CD4-positive, alpha-beta T cell treated with Interleukin-17A for 4 hours (primary cell): Measurements from ENCODE around the gene MAN2A1.
"Not testable (repeated sequence)": the region's sequence is repeated elsewhere in the genome, so short reads cannot be mapped to it uniquely, and the experiment has no call there.

Experiments used
- DNase-seq: peaks from one replicate; pipeline ENCODE4 v3.0.0-alpha.2; 2020; ENCODE audit warnings: mixed read lengths

MAN2A1 gene

DNA sequence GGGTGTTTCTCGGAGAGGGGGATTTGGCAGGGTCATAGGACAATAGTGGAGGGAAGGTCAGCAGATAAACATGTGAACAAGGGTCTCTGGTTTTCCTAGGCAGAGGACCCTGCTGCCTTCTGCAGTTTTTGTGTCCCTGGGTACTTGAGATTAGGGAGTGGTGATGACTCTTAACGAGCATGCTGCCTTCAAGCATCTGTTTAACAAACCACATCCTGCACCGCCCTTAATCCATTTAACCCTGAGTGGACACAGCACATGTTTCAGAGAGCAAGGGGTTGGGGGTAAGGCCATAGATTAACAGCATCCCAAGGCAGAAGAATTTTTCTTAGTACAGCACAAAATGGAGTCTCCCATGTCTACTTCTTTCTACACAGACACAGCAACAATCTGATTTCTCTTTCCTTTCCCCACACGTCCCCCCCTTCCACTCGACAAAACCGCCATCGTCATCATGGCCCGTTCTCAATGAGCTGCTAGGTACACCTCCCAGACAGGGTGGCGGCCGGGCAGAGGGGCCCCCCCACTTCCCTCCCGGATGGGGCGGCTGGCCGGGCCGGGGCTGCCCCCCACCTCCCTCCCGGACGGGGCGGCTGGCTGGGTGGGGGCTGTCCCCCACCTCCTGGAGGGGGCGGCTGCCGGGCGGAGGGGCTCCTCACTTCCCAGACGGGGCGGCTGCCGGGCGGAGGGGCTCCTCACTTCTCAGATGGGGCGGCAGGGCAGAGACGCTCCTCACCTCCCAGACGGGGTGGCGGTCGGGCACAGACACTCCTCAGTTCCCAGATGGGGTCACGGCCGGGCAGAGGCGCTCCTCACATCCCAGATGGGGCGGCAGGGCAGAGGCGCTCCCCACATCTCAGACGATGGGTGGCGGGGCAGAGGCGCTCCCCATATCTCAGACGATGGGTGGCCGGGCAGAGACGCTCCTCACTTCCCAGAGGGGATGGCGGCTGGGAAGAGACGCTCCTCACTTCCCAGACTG, 142.8 kb downstream of the MAN2A1 start:
- DNase-seq, result not testable (repeated sequence)

DNA sequence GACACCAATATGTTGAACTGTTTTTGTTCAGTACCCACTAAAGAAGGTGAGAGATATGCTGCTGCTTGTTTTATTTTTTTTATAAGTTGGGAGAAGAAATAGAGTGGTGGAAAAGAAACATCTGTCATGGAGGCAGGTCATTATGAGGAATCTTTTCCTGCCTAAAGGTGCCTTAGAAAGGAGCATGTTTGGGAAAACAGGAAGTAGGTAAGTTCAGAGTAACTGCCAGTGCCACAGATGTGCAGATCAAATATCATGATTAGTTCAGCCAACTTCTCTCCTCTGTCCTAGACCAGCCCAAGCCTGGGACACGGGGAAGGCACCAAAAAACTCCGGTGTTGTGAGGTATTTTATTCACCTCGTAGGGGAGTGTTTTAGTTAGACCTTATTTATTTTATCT, 144.2 kb downstream of the MAN2A1 start:
- no peak for DNase-seq

DNA sequence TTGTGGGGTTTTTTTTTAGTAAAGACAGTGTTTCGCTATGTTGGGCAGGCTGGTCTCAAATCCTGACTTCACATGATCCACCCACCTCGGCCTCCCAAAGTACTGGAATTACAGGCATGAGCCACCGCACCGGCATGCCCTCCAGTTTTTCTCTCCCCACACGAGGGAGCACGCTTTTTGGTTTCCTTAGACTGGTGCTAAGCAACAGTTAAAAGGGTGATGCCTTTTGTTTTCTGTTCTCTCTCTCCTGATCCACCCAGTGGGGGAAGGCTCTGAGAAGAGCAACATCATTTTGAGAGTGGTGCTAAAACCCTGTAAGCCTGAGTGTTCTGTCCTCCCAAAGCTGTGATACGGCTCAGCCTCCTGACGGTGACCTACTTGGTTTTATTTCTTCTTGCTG, 146.6 kb downstream of the MAN2A1 start:
- no peak for DNase-seq

DNA sequence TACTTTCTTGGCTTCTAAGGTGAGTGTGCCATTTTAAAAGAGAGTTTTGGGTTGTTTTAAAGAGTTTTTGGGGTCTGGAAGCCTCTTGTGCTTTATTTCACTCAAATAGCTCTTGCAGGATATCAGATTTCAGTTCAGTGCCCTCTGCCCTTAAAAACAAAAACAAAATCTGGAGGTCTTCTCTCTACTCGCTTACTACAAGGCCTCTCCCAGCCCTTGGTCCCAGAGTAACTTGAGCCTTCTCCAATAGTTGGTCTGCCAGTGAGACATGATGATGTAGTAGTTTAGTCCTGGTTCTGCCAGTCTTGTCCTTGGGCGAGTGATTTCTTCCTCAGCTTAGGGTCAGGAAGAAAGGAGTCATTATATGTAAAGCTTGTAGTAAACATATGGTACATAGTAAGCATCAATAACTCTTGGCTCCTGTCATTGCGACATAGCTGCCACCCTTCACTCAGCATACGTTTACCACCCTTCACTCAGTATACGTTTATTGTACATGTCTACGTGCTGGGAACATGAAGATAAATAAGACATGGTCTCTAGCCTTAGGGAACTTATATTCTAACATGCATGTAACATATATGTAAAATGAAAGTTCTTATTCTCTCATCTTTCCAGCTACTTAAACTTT, 147.6 kb downstream of the MAN2A1 start:
- DNase-seq, result no peak

DNA sequence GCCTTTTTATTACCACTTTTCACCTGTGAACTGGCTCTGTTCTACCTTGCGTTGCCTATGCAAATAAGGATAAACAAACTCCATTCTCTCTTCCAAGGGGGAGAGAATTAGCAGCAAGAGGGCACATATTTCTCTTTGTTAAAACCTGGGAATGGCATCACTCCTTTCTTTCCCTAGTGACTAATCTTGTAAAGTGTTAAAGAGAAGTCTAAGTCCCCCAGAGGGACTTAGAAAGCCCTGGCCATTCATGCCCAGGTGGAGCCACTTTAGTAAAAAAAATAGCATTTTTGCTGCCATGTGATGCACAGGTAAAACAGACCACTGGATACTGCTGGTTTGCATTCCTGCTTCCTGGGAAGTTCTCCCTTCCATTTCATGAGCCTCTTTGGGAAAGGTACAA, 148.4 kb downstream of the MAN2A1 start:
- no peak for DNase-seq

DNA sequence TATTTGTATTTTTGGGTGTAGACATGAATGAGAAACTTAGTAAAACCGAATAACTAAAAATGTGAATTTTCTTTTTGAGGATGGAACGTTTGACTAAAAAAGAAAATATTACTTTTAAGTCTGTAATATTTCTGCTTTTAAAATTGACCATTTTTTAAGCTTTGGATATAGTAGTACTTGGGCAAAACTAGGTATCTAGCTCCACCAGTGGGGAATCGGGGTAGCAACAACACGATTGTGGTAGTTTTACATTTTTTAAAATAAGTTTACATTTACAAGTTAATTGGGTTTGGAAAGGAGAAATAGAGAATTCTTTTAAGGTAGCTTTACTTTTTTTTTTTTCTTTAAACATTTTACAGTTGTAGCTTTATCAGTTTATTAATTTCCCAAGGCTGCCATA, 154.4 kb downstream of the MAN2A1 start:
- no peak for DNase-seq

DNA sequence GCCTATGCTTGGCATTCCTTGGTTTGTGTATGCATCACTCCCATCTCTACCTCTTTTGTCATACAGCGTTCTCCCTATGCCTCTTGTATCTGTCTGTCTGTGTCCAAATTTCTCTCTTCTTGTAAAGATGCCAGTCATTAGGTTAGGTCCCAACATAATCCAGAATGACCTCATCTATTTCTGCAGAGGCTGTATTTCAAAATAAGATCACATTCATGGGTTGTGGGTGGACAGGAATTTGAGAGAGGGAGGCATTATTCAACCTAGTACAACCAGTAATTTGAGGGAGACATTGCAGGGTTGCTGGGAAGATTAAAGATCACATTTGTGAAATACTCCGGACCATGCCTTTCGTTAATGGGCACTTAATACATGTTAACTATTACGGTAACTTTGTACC, 155.0 kb downstream of the MAN2A1 start:
- no peak for DNase-seq

DNA sequence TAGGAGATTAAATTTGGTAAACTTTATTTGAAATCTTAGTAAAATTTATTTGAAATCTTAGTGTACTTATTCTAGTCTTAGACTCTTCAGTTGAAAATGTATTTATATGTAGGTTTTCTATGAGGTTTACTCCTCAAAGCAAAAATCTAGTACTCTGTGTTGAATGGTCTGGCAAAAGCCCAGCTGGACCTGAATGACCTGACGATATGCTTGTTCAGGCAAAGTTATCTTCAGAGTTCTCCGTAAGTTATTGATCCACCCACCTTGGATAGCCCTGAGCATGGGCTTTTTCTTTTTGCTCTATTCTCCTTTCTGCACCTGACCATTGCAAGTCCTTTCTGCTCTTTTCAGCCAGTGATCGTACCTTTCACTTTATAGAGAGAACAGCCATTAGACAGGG, 158.4 kb downstream of the MAN2A1 start:
- DNase-seq, result no peak

DNA sequence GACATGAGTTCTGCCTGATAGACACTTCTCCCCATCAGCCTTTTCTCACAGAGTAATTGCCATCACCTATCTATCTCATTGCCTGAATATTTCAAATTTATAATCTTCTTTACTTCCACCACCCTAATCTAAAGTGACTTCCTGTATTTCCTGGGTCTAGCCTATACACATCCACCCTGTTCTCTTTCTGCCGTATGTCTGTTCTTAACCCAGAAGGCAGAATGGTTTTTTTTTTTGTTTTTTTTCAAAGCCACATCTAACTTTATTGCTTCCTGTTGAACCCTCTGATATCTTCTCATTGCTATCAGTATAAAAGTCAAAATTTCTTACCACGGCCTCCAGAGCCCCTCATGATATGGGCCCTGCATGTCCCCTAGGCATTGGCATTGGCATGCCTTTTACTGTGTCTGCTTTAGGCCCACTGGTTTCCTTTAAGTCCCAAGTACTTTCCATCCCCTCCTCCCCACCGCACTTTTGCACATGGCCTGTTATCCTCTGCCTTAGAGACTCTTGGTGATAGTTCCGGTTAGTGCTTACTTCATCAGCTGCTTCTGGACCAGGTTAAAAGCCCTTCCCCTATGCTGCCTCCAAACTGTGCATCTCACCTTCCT, 159.9 kb downstream of the MAN2A1 start:
- peak; percentile 31 for DNase-seq

DNA sequence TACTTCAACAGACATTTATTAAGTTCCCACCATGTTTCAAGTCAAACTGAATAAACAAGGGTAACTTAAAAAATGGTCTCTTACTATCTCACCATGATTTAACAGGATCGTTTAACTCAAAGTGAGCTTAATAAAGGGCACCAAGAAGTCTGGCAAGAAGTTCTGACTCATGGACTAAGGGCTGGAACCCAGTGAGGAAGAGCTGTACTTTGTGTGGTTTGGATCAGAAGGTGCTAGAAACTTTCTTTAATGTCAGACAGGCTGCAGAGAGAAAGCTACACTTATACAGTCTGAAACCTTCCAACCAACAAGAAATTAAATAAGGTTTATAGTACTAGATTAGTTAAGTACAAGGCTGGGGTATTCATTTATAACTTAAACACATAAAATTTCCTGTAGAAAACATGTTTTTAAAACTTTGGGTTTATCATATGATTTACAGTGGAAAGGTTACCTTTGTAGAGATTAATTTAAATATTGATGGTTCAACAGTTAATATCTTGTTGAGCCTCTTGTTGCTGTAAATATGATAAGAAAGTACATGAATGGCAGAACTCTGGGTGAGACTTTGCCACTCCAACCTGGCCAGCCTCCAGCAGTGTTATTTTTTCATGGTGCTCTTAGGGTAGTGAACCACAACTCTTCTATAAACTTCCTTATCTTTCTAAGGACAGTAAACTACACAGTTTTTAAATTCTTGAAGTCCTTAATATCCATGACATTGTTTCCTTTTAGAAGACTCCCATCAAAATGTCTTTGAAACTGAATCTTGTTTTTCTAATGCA, 162.8 kb downstream of the MAN2A1 start:
- DNase-seq, result peak; percentile 35

DNA sequence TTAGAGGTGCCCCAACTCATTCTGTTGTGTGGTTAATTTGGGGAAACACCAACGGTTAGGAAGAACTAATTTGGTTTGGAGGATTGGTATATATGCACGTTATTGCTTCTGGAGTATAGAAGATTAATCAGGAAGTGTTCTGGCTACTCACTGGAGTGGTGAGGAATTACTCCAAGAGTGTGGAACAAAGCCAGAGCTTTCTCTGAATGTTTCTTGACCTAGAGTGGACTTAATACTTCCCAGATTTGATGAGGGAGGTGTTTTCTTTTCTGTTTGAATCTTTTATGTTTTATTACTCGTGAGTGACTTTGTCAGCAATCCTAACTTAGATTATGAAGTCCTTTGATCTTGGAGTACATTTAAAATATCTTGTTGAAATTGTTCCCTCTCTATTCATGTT, 163.7 kb downstream of the MAN2A1 start:
- no peak for DNase-seq

DNA sequence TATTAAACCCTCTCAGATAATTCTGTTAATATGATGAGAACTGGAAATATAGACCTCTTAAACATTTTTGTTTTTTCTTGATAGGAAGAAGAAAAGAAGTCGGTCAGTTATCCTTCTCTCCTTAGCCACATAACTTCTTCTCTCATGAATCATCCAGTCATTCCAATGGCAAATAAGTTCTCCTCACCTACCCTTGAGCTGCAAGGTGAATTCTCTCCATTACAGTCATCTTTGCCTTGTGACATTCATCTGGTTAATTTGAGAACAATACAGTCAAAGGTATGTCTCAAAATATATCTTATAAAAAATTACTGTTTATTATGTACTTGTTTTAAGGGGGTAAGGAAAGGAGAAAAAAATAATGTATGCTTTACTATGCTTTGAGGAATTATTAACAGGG, 165.3 kb downstream of the MAN2A1 start:
- no peak for DNase-seq

DNA sequence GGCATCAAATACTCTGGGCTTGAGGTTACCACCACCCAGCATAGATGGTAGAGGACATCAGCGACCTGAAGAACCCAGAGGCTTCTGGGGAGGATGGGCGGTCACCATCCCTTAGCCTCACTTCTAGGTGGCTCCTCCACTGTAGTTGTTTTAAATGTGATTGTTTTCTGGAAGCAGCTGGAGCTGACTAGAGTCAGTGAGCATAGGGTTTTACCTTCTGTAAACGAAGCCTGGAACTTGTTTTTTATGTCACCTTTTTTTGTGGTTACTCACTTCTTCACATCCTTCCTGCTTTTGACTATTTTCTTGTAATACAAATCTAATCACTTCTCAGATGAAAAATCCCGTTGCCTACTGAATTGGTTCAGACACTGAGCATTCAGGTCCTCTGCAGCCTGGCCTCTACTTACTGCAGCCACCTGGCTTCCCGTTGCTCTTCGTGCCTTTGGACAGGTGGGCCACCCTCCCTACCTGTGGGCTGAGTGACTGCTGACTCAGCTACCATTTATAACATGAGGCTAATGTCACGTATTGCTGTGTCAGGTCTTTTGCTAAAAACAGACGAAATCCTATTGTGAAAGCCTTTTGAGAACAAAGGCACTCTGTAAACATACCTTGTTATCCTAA, 167.8 kb downstream of the MAN2A1 start:
- DNase-seq, result peak; percentile 54

DNA sequence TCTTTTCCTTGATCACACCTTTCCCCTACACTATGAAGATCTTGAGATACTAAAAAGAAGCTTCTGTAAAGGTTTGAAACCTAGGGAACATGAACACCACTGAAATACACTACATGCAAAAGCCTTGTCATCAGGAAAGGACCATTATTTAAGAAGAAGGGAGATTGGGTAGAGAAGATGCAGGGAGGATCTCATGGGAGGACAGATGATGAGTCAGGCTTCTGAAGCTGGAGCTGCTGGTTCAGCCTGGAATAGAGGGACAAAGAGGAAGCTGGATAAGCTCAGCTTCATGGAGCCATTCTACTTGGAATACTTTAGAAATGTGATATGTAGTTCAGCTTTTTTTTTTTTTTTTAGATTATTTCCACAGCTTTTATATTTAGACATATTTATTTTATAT, 169.8 kb downstream of the MAN2A1 start:
- no peak for DNase-seq

DNA sequence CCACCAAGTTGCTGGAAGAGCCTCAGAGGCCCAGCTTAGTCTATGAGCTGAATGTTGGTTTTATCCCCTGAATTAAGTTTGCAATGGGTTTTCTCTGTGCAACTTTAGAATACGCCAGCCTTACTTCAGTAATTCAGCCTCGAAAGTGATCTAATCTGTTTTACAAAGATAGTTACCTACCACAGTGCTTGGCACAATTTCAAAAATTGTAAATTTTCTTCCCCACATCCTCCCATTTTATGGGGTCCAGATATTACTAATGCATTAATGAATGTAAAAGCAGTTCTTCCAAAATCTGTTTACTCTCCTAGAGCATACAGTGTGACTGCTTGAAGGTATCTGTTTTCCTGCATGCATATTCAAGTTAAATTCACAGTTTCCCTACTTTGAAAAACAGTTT, 172.6 kb downstream of the MAN2A1 start:
- DNase-seq, result no peak

DNA sequence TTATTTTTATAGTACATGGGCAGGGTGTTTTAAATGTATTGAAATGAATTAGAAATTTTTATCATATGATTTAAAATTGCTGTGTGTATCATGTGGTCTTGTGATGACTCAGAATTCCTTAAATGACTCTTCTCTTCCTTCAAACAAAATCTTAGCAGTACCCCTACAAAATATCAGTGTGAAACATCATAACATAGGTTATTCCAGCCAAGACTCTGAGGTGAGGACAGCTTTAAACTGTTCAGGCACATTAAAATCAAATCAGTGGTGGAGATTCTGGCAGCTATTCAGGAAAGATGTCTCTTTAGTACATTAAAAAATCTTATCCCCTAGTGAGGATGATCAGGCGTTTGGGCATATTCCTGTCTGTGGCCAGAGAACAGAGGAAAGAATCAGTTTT, 174.0 kb downstream of the MAN2A1 start:
- no peak for DNase-seq

DNA sequence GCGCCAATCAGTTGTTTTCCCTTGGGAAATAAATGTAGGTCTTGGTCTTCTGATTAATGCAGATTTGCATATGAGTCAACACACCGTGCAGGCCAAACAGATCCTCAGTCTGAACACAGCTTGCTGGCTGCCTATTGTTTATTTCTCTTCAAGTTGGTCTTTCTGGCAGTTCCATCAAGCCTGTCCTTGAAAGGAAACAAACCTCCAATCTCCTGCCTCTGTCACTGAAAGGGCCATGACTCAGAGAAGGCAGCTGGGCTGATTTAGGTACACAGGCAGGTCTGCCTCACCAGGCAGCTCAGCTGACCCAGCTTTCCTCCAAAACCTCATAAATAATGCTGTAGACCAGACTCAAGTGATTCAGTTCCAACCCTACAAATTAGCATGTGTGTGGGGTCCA, 175.9 kb downstream of the MAN2A1 start:
- peak; percentile 40 for DNase-seq

DNA sequence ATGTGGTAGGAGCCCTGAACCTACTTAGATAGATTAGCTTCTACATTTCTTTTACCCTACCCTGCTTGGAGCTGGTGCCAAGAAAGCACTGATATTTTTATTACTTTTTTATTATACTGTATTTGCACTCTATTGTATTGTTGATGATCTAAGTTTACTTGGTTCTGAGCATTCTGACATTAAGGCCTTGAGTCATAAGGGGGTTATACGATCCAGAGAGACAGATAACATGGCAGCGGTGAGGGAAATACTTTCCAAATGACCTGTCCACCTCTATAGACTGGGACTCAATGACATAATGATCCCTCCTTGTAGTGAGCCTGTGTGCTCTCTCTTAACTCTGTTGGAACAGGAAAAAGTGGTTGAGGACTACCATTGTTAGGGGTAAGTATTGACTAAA, 176.3 kb downstream of the MAN2A1 start:
- DNase-seq, result no peak

DNA sequence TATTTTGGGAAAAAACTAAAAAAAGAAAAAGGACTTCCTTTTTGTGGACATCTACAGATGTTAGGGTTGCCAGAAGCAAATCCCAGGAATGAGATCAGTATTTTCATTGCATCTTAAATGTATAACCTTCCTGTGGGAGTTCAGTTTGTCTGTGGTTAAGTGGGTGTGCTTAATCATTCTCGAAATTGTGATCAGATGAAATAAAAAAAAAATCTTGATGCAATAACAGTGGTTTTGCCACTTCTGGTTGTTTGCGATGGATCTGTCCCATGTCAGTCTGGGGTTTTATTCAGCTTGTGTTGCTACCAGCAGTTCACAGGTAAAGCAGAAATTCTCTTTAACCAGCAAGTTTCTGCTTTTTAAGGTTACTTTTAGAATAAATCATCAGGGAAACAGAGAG, 179.0 kb downstream of the MAN2A1 start:
- peak; percentile 16 for DNase-seq

DNA sequence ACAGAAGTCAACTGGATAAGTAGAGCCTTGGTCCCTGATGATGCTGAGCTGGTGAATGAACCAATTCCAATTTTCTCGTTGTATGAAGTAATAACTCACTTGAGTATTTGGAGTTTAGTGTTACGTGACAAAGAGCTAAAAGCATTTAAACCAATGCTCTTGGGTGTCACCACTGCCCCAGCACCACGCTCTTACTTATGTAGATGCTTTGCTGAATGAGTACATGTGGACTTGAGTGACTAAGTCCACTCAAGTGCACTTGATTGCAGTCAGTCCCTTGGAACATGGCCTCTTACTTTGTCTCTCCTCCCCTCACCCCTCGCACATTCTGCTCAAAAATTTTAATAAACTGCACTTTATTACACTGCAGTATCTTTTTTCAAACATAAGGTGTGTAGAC, 184.0 kb downstream of the MAN2A1 start:
- no peak for DNase-seq

DNA sequence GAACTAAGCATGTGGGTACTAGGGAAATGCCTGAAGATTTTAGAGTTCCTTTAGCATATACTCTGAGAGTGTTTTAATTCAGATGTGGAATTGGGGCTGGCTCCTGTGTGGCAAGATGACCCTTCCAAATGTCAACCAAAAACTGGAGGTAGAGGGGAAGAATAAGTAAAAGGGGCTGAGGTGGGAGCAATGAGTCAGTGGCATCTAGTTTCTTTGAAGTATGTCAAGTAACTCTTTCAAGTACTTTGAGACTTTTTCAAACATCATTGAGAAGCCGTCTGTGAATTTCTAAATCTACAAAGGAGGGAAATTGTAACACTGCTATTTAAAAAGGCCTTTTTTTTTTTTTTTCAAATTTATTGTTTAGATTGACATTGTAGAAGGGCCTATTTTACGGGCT, 184.4 kb downstream of the MAN2A1 start:
- DNase-seq, result no peak

DNA sequence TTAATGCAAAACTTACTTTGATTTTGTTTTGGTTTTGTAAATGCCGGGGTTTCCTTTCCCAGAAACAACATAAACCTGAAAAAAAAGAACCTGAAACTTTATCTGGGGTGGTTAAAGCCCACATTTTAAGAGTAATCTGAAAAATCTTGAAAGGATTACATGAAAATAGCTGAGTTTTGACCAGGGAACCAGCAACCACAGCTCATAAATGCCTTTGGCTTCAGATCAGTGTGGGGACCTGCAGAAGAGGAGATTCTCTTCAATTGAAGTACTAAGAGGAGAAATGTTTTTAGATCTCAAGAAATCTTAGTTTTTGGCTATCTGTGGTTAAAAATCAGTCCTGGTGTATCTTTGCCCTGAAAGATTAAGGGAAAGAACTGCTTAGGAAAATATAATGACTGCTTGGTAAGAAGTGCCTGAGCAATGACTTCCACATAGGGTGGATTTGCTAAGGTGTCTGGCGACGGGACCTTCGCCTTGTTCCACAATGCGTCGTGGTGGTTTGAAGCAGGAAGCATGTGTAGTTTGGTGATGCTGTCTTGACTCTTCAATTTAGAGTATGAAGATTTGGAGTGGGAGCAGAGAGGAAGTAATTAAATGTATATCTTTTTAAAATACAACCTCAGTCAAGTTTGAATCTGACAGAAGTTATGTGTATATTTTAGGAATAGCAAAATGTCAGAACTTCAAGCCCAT, 186.5 kb downstream of the MAN2A1 start:
- peak; percentile 46 for DNase-seq
